Stimulated activated CD8-positive, alpha-beta memory T cell treated with anti-CD3 and anti-CD28 coated beads, Interleukin-2, amount 100 ng/mL, for 48 hours (primary cell): Measurements from ENCODE around the gene OR10V1.
A peak's percentile ranks its signal among the peaks of the same experiment; 100 is the strongest.

Source experiments
- DNase-seq, 2 donors: peaks; one replicate each; pipeline ENCODE4 v3.0.0-alpha.2; 2020; ENCODE audit warnings: low read depth in 2 of 2

OR10V1 gene, protein sequence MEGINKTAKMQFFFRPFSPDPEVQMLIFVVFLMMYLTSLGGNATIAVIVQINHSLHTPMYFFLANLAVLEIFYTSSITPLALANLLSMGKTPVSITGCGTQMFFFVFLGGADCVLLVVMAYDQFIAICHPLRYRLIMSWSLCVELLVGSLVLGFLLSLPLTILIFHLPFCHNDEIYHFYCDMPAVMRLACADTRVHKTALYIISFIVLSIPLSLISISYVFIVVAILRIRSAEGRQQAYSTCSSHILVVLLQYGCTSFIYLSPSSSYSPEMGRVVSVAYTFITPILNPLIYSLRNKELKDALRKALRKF

DNA sequence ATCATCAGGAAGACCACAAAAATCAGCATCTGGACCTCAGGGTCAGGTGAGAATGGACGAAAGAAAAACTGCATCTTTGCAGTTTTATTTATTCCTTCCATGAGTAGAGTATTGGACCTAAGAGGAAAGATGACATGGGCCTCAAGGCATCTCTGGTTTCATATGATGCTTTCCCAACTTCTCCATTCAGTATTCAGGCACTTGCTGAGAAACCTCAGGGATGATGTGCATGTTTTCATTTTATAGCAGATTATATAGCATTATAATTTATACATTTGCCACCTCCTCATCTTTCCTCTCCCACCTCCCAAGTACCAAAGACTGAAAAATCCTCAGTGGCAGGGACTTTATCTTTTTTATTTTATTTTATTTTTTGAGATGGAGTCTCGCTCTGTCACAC, at the start of gene OR10V1:
Gene OR10V1, minus strand, starts transcription at position 101 of the 400 bp plus-strand sequence. Its CDS starts 0 bp downstream, at position 101.
- no peak for DNase-seq

DNA sequence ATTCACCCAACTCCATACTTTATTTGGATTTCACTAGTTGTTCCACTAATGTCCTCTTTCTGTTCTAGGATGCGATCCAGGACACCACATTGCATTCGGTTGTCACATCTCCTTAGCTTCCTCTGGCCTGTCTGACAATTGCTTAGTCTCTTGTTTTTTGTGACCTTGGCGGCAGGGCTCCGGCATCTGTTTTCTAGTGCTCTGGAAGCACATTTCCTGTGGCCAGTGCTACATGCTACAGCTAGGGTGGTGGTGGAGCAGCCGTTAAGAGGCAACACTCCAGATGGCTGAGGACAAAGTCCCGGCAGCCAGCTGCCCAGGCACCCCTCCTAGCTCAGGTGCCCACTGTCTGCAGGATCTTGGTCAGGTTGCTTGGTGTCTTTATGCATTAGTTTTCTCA, 48.3 kb upstream of the OR10V1 start:
- no peak for DNase-seq

DNA sequence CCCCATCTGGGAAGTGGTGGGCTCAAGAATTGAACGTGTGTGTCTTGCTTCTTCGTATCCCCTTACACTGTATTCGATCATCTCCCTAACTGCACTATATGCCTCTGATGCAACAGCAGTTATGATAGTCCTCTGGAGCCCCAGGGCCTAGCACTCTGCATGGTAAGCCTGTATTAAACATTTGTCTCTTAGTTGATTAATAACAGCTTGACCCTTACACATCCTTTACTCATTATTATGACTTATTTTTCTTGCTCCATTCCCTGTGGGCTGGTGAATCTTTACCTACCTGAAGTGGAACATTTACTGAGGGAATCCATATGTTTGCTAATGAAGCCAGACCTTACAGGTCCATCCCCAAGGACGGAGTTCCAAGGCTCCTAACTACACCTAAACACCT, 47.1 kb upstream of the OR10V1 start:
- no peak for DNase-seq

DNA sequence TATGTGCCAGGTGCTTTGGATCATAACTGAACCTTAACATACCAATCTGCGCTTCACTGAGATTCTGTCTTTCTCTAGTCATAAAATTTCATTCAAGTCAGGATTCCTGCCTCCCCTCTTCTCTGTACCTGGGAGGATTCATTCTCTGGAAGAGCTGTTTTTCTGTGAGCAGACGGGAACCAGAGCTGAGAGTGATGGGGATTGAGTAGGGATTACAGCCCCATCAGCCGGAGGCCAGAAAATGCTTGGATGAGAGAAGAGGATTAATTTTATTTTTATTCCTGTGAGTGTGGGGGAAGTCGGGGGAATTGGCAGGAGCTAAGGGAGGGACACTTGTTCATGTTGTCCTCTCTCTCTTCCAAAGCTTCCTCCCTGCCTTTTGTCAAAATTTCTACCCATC, 46.3 kb upstream of the OR10V1 start:
- no peak for DNase-seq

DNA sequence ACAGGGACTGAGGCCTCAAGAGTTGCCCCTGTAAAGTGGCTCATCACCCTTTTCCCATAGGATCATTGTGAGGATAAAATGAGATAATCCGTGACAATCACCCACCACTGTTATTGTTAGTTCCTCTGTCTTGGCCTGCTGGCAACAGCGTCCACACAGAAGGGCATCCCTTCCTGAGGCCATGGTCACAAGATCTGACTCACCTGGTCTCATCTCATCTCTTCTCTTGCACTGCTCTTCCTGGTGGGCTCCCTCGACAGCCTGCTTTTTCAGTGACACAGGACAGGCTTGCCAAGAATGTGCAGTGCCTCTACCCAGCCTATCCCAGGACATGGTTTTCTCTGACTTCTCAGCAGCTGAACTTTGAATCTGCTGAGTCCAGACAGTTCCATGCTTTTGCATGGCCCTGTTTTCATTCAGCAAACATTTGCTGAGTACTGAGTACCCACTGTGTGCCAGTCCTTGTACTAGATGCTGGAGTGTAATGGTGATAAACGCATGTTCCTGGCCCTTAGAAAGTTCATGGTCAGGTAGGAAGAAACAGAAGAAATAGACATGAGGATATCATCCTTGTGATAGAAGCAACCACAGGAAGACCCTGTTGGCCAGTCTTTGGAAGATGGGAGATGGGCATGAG, 44.9 kb upstream of the OR10V1 start:
- DNase-seq: no peak

DNA sequence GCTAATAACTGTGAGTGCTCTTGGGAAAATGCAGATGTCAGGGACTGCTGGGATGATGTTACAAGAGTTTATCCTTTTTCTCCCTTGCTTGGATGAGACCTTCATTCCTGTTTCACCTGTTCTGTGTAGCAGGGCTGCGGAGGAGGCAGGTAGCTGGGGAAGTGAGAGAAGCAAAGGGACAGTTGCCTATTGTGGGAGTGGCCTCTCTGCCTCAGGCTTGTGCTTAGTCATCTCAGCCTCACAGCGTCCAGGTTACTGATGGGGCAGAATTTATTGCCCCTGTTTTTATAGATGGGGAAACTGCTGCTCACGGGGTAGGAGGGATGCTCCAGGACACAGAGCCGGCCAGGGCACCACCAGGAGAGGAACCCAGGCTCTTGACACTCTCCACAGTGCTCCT, 43.2 kb upstream of the OR10V1 start:
- DNase-seq: no peak

DNA sequence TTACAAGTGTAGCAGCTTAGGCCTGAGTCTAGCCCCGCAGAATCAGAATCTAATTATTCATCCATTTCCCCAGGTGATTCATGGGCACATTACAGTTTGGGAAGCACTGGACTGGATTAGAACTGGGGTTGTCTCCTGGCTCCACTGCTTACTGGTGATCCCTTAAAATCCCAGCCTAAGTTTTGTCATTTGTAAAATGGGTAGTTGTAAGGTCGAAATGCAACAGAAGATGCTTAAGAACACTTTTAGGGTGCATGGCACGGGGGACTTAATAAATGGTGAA, 42.9 kb upstream of the OR10V1 start:
- DNase-seq: no peak

DNA sequence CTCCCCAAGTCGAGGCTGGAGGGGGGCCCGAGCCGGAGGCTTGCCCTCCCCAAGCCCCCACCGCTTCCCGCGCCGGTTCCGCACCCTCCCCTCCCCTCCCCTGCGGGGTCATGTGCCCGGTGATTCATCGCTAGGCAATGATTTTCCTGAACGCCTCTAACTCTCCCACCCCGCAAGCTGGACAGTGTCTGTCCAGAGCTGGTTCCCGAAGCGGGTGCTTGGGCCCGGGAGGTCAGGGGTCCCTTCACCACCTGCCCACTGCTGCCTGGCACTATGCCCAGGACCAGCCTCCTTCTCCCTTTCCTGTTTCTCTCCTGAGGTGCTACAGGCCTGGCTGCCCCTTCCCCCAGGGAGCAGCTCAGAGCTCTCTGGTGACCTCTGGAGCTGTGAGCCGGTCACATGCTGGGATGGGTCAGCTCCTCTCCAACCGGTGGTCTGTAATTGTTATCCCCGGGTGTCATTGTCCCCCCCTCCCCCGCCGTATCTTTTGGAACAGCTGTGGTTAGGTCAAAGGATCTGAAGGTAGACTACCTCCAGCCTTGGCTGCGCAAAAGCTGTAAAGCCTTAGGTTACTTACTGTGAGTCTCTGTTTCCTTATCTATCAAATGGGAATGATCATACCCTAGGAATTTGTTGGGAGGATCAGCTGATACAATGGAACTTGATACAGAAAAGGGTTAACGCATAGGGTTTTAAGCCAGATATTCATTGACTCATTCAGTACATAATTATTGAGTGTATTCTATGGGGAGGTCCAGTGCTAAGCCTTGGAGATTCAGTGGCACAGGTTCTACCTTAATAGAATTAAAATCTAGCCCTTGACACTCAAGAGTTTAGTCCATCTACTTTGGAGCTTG, 42.3 kb upstream of the OR10V1 start:
- DNase-seq: peak in 1 of 2 donors; percentile 11

DNA sequence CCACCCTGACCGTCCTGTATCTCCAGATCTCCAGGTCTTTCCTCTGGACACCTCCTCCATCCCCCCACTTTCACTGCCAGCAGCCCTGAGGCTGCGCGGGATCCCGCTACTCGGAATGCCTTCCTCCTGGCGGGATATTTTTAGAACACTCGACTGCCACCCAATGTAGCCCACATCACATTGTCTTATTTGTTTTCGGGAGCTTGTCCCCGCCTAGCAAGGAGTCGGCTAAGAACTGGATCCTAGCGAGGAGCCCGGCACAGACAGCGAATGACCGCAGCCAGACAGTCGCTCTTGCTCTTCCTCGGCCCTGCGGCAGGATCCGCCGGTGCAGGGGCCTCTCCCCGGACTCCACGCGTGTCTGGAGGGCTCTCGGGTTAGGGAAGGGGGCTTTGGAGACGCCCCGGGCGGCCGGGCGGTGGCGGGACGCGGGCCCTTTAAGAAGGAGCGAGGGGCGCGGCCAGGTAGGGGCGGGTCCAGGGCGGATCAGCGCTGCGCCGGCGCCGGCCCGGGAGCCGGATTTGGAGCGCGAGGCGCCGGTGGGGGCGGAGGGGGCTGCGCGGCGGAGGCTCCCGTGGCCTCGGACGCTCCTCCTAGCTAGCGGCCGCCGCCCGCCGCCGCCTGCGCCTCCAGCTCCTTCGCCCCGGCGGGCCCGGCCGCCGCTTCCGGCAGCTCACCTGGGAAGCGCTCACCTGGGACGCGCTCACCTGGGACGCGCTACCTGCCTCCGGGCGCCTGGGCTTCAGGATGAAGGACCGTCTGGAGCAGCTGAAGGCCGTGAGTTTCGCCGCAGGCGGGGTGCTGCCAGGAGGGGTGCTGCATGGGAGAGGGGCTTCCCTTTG, 41.4 kb upstream of the OR10V1 start, which contains the start of gene STX3:
Gene STX3, plus strand, starts transcription at position 518 of the 842 bp plus-strand sequence. Its CDS starts 230 bp downstream, at position 748.
- DNase-seq: peak; percentile 52 to 56

DNA sequence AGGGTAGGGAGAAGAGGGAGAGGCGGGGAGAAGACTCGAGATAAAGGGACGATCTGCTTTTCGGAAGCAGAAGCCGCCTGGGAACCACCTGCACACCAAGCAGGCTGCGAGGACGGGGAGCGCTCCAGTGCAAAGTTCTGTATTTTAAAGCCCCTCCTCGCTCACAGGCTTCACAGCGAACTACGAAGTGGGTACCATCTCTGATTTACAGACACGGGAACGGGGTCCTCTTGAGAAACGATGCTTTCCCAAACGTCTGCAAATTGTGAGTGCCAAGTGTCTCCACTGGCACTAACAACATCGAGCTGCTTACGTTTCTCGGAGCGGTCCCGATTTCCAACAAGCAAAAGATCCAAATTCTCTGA, 40.8 kb upstream of the OR10V1 start:
- DNase-seq: no peak

DNA sequence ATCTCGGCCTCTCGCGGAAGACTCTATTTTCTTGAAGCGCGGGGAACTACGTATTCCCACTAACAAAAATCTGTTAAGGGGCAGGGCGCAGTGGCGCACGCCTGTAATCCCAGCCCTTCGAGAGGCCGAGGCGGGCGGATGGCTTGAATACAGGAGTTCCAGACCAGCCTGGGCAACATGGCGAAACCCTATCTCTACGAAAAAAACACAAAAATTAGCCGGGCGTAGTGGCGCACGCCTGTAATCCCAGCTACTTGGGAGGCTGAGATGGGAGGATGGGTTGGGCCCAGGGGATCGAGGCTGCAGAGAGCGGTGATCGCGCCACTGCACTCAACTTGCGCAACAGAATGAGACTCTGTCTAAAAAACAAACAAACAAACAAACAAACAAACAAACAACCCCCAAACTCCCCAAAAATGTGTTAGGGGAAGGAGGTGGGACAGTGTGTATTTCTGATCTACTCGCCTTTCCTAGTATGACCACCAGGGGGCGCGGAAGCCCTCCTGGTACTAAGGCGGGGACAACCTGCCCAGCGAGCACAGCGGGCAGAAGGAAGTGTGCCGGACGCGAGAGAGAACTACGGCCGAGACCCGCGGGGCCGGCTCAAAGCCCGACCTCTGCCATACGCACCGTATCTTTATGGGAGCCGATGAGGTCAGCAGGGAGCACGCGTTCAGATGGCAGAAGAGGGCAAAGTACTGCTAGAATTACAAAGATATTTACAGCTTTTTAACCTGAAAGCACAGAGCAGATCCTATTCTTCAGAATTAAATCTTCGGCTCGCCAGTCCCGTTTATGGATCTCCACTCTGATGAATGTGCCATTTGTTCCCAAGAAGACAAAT, 40.2 kb upstream of the OR10V1 start:
- peak; percentile 71 to 78 for DNase-seq

DNA sequence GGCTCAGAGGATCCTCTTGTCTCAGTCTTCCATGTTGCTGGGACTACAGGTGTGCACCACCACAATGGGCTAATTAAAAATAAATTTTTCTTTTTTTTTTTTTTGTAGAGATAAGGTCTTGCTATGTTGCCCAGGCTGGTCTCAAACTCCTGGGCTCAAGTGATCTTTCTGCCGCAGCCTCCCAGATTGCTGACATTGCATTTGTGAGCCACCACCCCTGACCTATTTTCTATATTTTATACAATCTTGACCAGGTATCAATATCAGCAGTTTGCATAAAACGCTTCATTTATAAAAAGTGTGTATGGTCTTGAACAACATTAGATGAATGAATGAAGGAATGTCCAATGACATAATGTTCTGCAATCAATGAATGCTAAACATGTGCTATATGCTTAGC, 32.5 kb upstream of the OR10V1 start:
- DNase-seq: no peak

DNA sequence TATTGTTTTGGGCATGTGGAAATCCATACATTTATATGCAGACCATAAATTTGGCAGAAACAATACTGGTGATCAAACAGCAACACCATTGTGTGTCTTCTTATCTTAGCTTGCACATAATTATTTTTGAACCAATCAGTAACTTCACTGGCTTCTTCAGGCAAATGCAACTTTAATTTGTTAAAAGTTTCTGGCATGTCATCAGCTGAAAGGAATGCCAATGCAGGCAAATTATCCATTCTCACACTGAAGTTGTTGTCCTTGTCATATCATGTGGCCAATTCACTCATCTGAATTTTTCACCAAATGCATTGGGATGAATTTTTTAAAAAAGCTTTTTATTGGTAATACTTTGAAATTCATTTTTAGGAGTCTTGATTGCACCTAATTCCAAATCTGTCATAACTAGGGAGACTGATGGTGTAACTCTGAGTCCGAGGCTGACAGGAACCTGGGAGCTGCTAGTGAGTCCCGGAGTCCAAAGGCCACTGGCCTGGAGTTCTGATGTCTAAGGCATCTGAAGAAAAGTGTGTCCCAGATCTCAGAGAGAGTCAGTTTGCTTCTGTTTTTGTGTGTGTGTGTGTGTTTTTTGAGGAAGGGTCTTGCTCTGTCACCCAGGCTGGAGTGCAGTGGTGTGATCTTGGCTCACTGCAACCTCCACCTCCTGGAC, 17.4 kb upstream of the OR10V1 start:
- no peak for DNase-seq

DNA sequence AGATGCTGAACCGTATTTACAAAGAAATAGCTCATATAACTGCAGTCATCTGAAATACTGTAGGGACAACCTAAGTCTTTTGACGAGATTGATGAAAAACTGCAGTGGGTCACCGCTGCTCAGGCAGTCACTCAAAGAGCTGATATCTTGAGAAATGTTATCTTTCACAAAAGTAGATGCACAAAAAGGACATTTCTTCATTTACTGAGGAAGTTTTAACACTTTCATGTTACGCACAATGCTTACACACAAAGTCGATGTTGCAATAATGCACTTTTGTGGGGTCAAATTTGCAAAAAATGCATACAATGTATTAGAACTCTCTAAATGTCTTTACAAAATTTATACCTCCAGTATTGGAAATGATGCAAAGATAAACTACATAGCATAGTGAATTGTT, 16.2 kb upstream of the OR10V1 start:
- no peak for DNase-seq

DNA sequence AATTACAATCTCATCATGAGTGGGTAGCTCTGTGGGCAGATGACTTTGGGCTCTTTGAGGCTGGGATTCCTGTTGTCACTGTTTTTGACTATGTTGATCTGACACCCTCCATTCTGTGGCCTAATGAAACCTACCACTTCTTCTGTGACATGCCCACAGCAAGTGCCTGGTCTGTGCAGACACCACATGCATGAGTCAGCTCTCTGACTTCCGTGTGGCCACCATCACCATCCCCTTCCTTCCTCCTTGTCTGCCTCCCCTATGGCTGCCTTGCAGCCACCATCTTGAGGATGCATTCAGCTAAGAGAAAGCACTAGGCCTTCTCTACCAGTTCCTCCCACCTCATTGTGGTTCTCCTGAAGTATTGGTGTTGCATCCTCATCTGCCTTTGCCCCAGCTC, 15.3 kb upstream of the OR10V1 start:
- peak in 1 of 2 donors; percentile 3 for DNase-seq

DNA sequence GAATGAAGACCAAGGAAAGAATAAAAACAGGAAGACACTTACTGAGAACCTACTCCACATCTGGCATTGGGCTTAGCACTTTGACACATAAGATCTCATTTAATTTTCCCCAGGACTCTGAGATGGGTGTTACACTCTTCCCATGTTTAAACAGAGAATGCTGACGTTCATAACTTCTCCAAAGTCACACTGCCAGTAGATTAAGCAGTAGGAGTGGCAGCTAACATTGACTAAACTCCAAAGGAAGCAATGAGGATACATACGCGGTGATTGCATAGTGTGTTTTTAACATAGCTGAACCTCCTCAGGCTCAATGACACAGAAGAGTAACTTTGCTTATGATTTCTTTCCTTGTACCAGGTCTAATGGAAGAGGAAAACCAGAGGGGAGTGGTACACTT, 14.5 kb upstream of the OR10V1 start:
- no peak for DNase-seq

DNA sequence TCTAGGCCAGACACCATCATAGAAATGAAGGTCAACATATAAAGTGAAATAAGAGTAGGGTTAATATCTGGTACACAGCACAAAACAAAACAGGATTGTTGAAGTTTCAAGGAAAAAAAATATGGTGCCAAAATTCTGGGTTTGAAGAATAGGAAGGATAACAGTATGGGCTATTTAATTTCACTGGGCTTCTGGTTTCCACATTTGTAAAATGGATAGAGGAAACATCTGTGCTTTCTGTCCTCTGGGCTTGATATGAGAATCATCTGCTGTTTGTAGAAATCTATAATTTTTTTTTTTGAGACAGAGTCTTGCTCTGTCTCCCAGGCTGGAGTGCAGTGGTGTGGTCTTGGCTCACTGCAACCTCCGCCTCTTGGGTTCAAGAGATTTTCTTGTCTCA, 13.8 kb upstream of the OR10V1 start:
- DNase-seq: no peak

DNA sequence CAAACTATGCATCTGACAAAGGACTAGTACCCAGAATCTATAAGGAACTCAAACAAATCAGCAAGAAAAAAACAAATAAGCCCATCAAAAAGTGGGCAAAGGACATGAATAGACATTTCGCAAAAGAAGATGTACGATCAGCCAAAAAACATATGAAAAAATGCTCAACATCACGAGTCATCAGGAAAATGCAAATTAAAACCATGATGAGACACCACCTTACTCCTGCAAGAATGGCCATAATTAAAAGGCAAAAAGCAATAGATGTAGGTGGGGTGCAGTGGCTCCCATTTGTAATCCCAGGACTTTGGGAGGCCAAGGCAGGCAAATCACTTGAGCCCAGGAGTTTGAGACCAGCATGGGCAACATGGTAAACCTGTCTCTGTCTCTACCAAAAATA, 10.4 kb upstream of the OR10V1 start:
- no peak for DNase-seq

DNA sequence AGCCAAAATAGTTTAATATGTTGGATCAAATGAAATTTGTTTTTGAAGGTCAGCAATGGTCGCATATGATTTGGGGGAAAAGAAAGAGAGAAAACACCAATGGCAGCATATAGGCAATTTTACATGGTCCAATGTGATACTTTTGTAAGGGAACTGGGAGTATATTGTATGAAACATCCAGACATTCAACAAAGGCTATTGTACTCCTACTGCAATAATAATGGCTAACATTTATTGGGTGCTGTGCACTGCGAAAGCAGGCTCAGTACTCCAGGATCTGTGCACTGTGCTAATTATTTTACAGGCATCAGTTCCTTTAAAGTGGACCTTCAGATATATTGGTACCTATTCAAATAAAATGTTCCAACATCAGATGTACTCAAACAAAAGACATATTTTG, 5.9 kb upstream of the OR10V1 start:
- no peak for DNase-seq

DNA sequence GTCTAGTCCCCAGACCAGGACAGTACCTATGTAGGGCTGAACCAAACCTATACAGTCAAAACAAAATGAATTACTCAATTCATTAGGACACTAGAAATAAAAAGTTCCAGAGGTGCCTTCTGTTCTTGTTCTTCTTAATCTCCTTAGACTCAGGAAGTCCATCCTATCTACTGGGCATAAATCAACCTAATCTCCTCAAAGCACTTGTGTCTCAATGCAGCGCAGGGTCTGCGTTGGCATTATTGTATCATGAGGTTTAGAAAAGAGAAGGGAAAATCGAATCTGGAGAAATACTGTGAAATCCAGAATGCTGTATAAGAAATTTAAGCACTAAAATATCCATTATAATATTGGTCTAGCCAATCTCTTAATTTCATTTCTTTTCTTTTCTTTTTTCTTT, 2.4 kb upstream of the OR10V1 start:
- DNase-seq: no peak
